H1 (cell line): Measurements from ENCODE around the gene TMEM131L. TPM values are rescaled to one million over a fixed set of nuclear protein-coding genes. Genes with fewer than 3 reads are reported as not detected.
A peak's percentile ranks its signal among the peaks of the same experiment; 100 is the strongest.

ENCODE experiments used
- CTCF ChIA-PET: fragments of 300-600 bp; sonication (Branson Sonifier 250); formaldehyde crosslinking; loops from one replicate; lab custom pipeline; 2021; ENCODE audit not compliant: partially characterized antibody; lab: Charles Lee
- POLR2A ChIA-PET: fragments of 300-600 bp; sonication (Branson Sonifier 250); formaldehyde crosslinking; loops from one replicate; lab custom pipeline; 2021; ENCODE audit warnings: inconsistent platforms; ENCODE audit not compliant: partially characterized antibody; lab: Charles Lee
- DNase-seq, 2 experiments: peaks; one replicate each; pipeline versions ENCODE4 v3.0.0 to v3.0.0-alpha.2; 2010 to 2022; ENCODE audit warnings: low spot score in 2 of 2, low read depth in 1 of 2, mixed read lengths in 1 of 2
- FAIRE-seq: peaks from 2 replicates; lab custom pipeline; 2011; peaks lifted over from hg19 to GRCh38; lab: Jason Lieb, UNC
- H2AFZ ChIP-seq: 2 replicates; pipeline ENCODE4 v1.8.1; 2012; ENCODE audit warnings: low read length, inconsistent platforms
- H2AK5ac ChIP-seq: 2 replicates; pipeline ENCODE4 v1.6.1; 2013; ENCODE audit warnings: low read depth, low read length
- H2BK120ac ChIP-seq: replicated peaks from 2 replicates; pipeline ENCODE3; 2013; ENCODE audit warnings: low read depth, low read length, inconsistent platforms
- H2BK12ac ChIP-seq: 2 replicates; pipeline ENCODE4 v1.6.1; 2013; ENCODE audit warnings: low read depth, low read length
- H2BK15ac ChIP-seq: 2 replicates; pipeline ENCODE4 v1.6.1; 2013; ENCODE audit warnings: low read length
- H2BK20ac ChIP-seq: 2 replicates; pipeline ENCODE4 v1.6.1; 2013; ENCODE audit warnings: low read length
- H2BK5ac ChIP-seq: 2 replicates; pipeline ENCODE4 v1.6.1; 2013; ENCODE audit warnings: low read depth, low read length
- H3K14ac ChIP-seq: 2 replicates; pipeline ENCODE4 v1.6.1; 2013; ENCODE audit warnings: inconsistent platforms; ENCODE audit not compliant: insufficient read length
- H3K18ac ChIP-seq: 2 replicates; pipeline ENCODE4 v1.6.1; 2013; ENCODE audit warnings: low read length; ENCODE audit errors: extremely low read depth
- H3K23ac ChIP-seq: 2 replicates; pipeline ENCODE4 v1.6.1; 2013; ENCODE audit warnings: inconsistent platforms; ENCODE audit not compliant: insufficient read length
- H3K23me2 ChIP-seq: 2 replicates; pipeline ENCODE4 v1.6.1; 2013; ENCODE audit warnings: low read depth, low read length
- H3K27ac ChIP-seq: 2 replicates; pipeline ENCODE4 v1.6.1; 2011; ENCODE audit warnings: low read depth, low read length, inconsistent platforms
- H3K27me3 ChIP-seq, 4 experiments: replicated peaks in 1 of 4; 1 replicate in 1 of 4; 2 replicates in 3 of 4; pipeline versions ENCODE4 v1.6.1 to v1.8.1; 2011 to 2013; ENCODE audit warnings: low read length in 3 of 4, mild to moderate bottlenecking in 3 of 4, inconsistent platforms in 2 of 4, mixed read lengths in 2 of 4, moderate library complexity in 1 of 4; ENCODE audit not compliant: control insufficient read depth in 3 of 4, insufficient read depth in 3 of 4; ENCODE audit errors: extremely low read depth in 1 of 4
- H3K36me3 ChIP-seq, 4 experiments: 2 replicates each; pipeline versions ENCODE4 v1.6.1 to v1.8.1; 2011 to 2013; ENCODE audit warnings: mild to moderate bottlenecking in 4 of 4, low read length in 3 of 4, moderate library complexity in 2 of 4, control low read depth in 1 of 4, inconsistent platforms in 1 of 4; ENCODE audit not compliant: insufficient read depth in 4 of 4, control insufficient read depth in 2 of 4
- H3K4ac ChIP-seq: replicated peaks from 2 replicates; pipeline ENCODE3; 2013; ENCODE audit warnings: low read length, low read depth, mixed read lengths, inconsistent platforms; ENCODE audit not compliant: insufficient read length
- H3K4me1 ChIP-seq, 4 experiments: replicated peaks in 1 of 4; 1 replicate in 1 of 4; 2 replicates in 3 of 4; pipeline versions ENCODE4 v1.6.1 to v1.8.1; 2011 to 2013; ENCODE audit warnings: low read length in 3 of 4, inconsistent platforms in 2 of 4, mixed read lengths in 1 of 4; ENCODE audit not compliant: insufficient read depth in 4 of 4, control insufficient read depth in 3 of 4
- H3K4me2 ChIP-seq, 2 experiments: 2 replicates each; pipeline versions ENCODE4 v1.6.1 to v1.8.1; 2011 to 2013; ENCODE audit warnings: low read depth in 2 of 2, low read length in 2 of 2, control low read depth in 1 of 2, inconsistent platforms in 1 of 2, mild to moderate bottlenecking in 1 of 2; ENCODE audit not compliant: insufficient read depth in 1 of 2
- H3K4me3 ChIP-seq, 4 experiments: fragments of 200-600, 300-600 bp in 1 of 4; sonication (generic), shearing (Covaris generic), sonication (Bioruptor Twin) in 1 of 4; 2 replicates each; pipeline versions ENCODE4 v1.5.1 to v1.8.1; 2011 to 2016; ENCODE audit warnings: low read length in 4 of 4, low read depth in 3 of 4, control low read depth in 2 of 4, inconsistent platforms in 2 of 4, mild to moderate bottlenecking in 2 of 4, mixed read lengths in 1 of 4, moderate library complexity in 1 of 4; ENCODE audit not compliant: insufficient read depth in 2 of 4; ENCODE audit errors: extremely low read depth in 1 of 4
- H3K56ac ChIP-seq: replicated peaks from 2 replicates; pipeline ENCODE3; 2013; ENCODE audit warnings: low read depth, mild to moderate bottlenecking, mixed read lengths, low read length, inconsistent platforms; ENCODE audit not compliant: insufficient read length
- H3K79me1 ChIP-seq: 2 replicates; pipeline ENCODE4 v1.6.1; 2013; ENCODE audit warnings: low read depth, low read length, control low read depth
- H3K79me2 ChIP-seq, 2 experiments: 2 replicates each; pipeline versions ENCODE4 v1.6.1 to v1.8.1; 2012 to 2013; ENCODE audit warnings: low read length in 2 of 2, mild to moderate bottlenecking in 2 of 2, inconsistent platforms in 1 of 2; ENCODE audit not compliant: insufficient read depth in 2 of 2, control insufficient read depth in 1 of 2
- H3K9ac ChIP-seq, 4 experiments: replicated peaks in 1 of 4; 1 replicate in 1 of 4; 2 replicates in 3 of 4; pipeline versions ENCODE4 v1.6.1 to v1.8.1; 2011 to 2013; ENCODE audit warnings: low read depth in 3 of 4, low read length in 3 of 4, control low read depth in 2 of 4, mild to moderate bottlenecking in 2 of 4, moderate library complexity in 2 of 4, inconsistent platforms in 1 of 4; ENCODE audit errors: extremely low read depth in 1 of 4
- H3K9me3 ChIP-seq, 2 experiments: 2 replicates each; pipeline versions ENCODE4 v1.6.1 to v1.8.1; 2012 to 2013; ENCODE audit warnings: mild to moderate bottlenecking in 2 of 2, moderate library complexity in 2 of 2, control low read depth in 1 of 2, inconsistent platforms in 1 of 2, low read depth in 1 of 2, low read length in 1 of 2, mixed read lengths in 1 of 2; ENCODE audit not compliant: insufficient read depth in 2 of 2
- H4K20me1 ChIP-seq, 2 experiments: replicated peaks in 1 of 2; 2 replicates each; pipeline versions ENCODE3 to v1.8.1; 2011 to 2013; ENCODE audit warnings: inconsistent platforms in 2 of 2, low read length in 2 of 2, mild to moderate bottlenecking in 1 of 2; ENCODE audit not compliant: insufficient read depth in 2 of 2, control insufficient read depth in 1 of 2
- H4K5ac ChIP-seq: 2 replicates; pipeline ENCODE4 v1.6.1; 2013; ENCODE audit warnings: low read length, low read depth, mixed read lengths, inconsistent platforms; ENCODE audit not compliant: insufficient read length
- H4K8ac ChIP-seq: 2 replicates; pipeline ENCODE4 v1.8.0; 2013; ENCODE audit warnings: mild to moderate bottlenecking, moderate library complexity, low read length, inconsistent platforms; ENCODE audit not compliant: insufficient read depth; ENCODE audit errors: extremely low read depth
- H4K91ac ChIP-seq: replicated peaks from 2 replicates; pipeline ENCODE3; 2013; ENCODE audit warnings: low read length, mixed read lengths, inconsistent platforms; ENCODE audit not compliant: insufficient read length
- CHD2 ChIP-seq: IDR thresholded peaks from 2 replicates; pipeline ENCODE4 v1.6.1; 2012; ENCODE audit warnings: low read length, improper control_type of control experiment
- EGR1 ChIP-seq: IDR thresholded peaks from 2 replicates; pipeline ENCODE4 v1.6.1; 2011; ENCODE audit warnings: low read depth, low read length, borderline replicate concordance
- KDM1A ChIP-seq: fragments of 200-600, 300-600 bp; sonication (generic); IDR thresholded peaks from 2 replicates; pipeline ENCODE4 v1.7.1; 2016; ENCODE audit warnings: mild to moderate bottlenecking, low read length, borderline replicate concordance
- POLR2A ChIP-seq, 2 experiments: IDR thresholded peaks; 1 replicate in 1 of 2; 2 replicates in 1 of 2; pipeline ENCODE4 v1.6.1; 2011; ENCODE audit warnings: low read depth in 2 of 2, low read length in 2 of 2, mild to moderate bottlenecking in 2 of 2; ENCODE audit errors: control extremely low read depth in 1 of 2
- POLR2AphosphoS5 ChIP-seq: IDR thresholded peaks from 2 replicates; pipeline ENCODE4 v1.6.1; 2011; ENCODE audit warnings: low read depth, low read length
- RNF2 ChIP-seq: fragments of 200-900, 300-1000 bp; sonication (generic); IDR thresholded peaks from 2 replicates; pipeline ENCODE4 v1.7.1; 2016; ENCODE audit warnings: borderline replicate concordance, low read depth, mild to moderate bottlenecking, antibody characterized with exemption, low read length; ENCODE audit not compliant: poor library complexity, severe bottlenecking; ENCODE audit errors: missing control alignments
- RXRA ChIP-seq: IDR thresholded peaks from 2 replicates; pipeline ENCODE4 v1.6.1; 2011; ENCODE audit warnings: low read depth, mild to moderate bottlenecking, low read length, moderate library complexity; ENCODE audit not compliant: insufficient read depth
- SIN3A ChIP-seq, 2 experiments: IDR thresholded peaks in 1 of 2; conservative IDR thresholded peaks in 1 of 2; 2 replicates each; pipeline ENCODE4 v1.6.1; 2011 to 2012; ENCODE audit warnings: low read length in 2 of 2, improper control_type of control experiment in 1 of 2, low read depth in 1 of 2, mild to moderate bottlenecking in 1 of 2
- TAF1 ChIP-seq: IDR thresholded peaks from 2 replicates; pipeline ENCODE4 v1.6.1; 2011; ENCODE audit warnings: mild to moderate bottlenecking, low read depth, low read length
- TEAD4 ChIP-seq: IDR thresholded peaks from 2 replicates; pipeline ENCODE4 v1.6.1; 2012; ENCODE audit warnings: low read depth, low read length, inconsistent platforms, mixed read lengths
- USF2 ChIP-seq: IDR thresholded peaks from 2 replicates; pipeline ENCODE4 v1.6.1; 2011; ENCODE audit warnings: low read length, improper control_type of control experiment
- ZNF274 ChIP-seq: IDR thresholded peaks from 2 replicates; pipeline ENCODE4 v1.7.0; 2012; ENCODE audit warnings: low read length, borderline replicate concordance; ENCODE audit errors: extremely low read depth
- WGBS, 2 experiments: shearing (Covaris generic) in 1 of 2; methylation state at CpG; one replicate each; pipeline versions ENCODE4 v1.1.6 to v1.1.7; 2013 to 2015; ENCODE audit warnings: low lambda C conversion rate in 2 of 2, mixed read lengths in 2 of 2, inconsistent platforms in 1 of 2, low coverage in 1 of 2, missing lambda C conversion rate in 1 of 2; ENCODE audit not compliant: insufficient replicate concordance in 2 of 2, insufficient coverage in 1 of 2, insufficient read length in 1 of 2; ENCODE audit errors: extremely low coverage in 1 of 2, missing lambda C conversion rate in 1 of 2; 5-methylcytosine and 5-hydroxymethylcytosine counted together
- polyA plus RNA-seq, 7 experiments: library from polyadenylated mRNA; depleted of rRNA in 3 of 7; stranded (reverse) in 5 of 7; unstranded in 2 of 7; fragments of >200 nt in 5 of 7; fragments of 200-250 nt in 2 of 7; gene quantifications; 1 replicate in 5 of 7; 2 replicates in 1 of 7; 4 replicates in 1 of 7; pipeline versions ENCODE4 v1.2.1 to v1.2.3, GENCODE V29; 2011 to 2013; ENCODE audit warnings: missing spikeins in 2 of 7, mixed read lengths in 2 of 7
- total RNA-seq: library from RNA; stranded (reverse); fragmentation: NEBNext Ultra II Directional; extraction: Animal tissue kit (Norgen Biotek cat#: 25700); gene quantifications from 2 replicates; pipeline ENCODE4 v1.2.1, GENCODE V29; 2021

Gene TMEM131L
- total and polyA plus RNA-seq, 2 of the 8 experiments (the other 6 are each of a cell fraction or from before 2014, with no cell fraction given), result 14.3 to 26.1 TPM

- Histone ChIP-seq H4K91ac (peak overlapping the region; percentile 81), H3K14ac (peak overlapping the region; percentile 80), H4K5ac (no peak overlapping the region), H3K27ac (no peak overlapping the region), H2AK5ac (no peak overlapping the region), H2AFZ (no peak overlapping the region), H3K79me2 (peaks cover 0 to 30% of the 10 kb centered on the region in 2 experiments; a peak in 3 of 4 replicates), H4K8ac (no peak overlapping the region), H3K4me1 (peaks cover 0 to 11% (median 5%) of the 10 kb centered on the region in 4 experiments; a peak in 6 of 7 replicates), H2BK12ac (no peak overlapping the region), H3K27me3 (0 out of 7 replicates have a peak, but pooled peaks cover 0 to 3% (median 0%) of the 10 kb centered on the region in 4 experiments), H3K4me3 (peak overlapping the region in 2 of 4 experiments; percentile 81 to 90; a peak in 4 of 8 replicates), H2BK120ac (peak overlapping the region; percentile 6), H3K56ac (no peak overlapping the region), H2BK5ac (no peak overlapping the region), H3K23ac (no peak overlapping the region), H3K79me1 (peaks cover 2% of the 10 kb centered on the region; the same call in 1 of the 2 replicates), H2BK15ac (peak overlapping the region; percentile 83; the same call in 1 of the 2 replicates), H3K23me2 (peaks cover 8% of the 10 kb centered on the region; the same call in 1 of the 2 replicates), H3K18ac (no peak overlapping the region), H3K4me2 (peak overlapping the region; percentile 73 to 78; a peak in 3 of 4 replicates), H3K9me3 (no peaks in the 10 kb centered on the region), H3K9ac (peak overlapping the region in 1 of 4 experiments; percentile 22; a peak in 1 of 7 replicates), H2BK20ac (no peak overlapping the region), H3K36me3 (no peaks in the 10 kb centered on the region), H4K20me1 (peaks cover 2% of the 10 kb centered on the region in 2 experiments), H3K4ac (no peak overlapping the region)
- DNase-seq (no peak), FAIRE-seq (no peak)
- ChIA-PET POLR2A (interaction anchor here (0.5 to 3.0 kb wide), 25 partner anchors 9 to 529 kb away, joined by 3 to 21 read pairs (median 5); partner anchors contain the start of gene FHDC1), CTCF (interaction anchor here (0.6 to 2.1 kb wide), 14 partner anchors 13 to 285 kb away, joined by 3 to 9 read pairs (median 4); no protein-coding TSS in a partner anchor)
- 63% methylated on average over 4 of the region's 4 CpGs; no CpG with 5 or more reads in 1 of the 2 experiments for WGBS, 2 experiments
- TF ChIP-seq RXRA, result no peak
- no peak for TF ChIP-seq POLR2AphosphoS5
- no peak for TF ChIP-seq POLR2A (IDR thresholded peaks at IDR 0.05; ENCODE audit: control extremely low read depth in 1 of 2, low read depth in 2 of 2, low read length in 2 of 2)
- no peak for TF ChIP-seq TEAD4
- no peak for TF ChIP-seq EGR1
- TF ChIP-seq USF2, result no peak
- TF ChIP-seq TAF1, result no peak
- TF ChIP-seq SIN3A (conservative IDR thresholded peaks at IDR 0.05 in 1 of 2, IDR thresholded peaks at IDR 0.05 in 1 of 2; ENCODE audit: low read depth in 1 of 2, low read length in 2 of 2), result no peak
- no peak for TF ChIP-seq RNF2
- no peak for TF ChIP-seq ZNF274
- TF ChIP-seq CHD2, result no peak
- no peak for TF ChIP-seq KDM1A
Observed at GRCh38 chr4:153465140-153465539, 1.0 kb upstream of the TMEM131L start.
